SH-SY5Y (cell line): ENCODE data around the gene CRADD.

ENCODE experiments used
- GATA2 ChIP-seq: IDR thresholded peaks from 2 replicates; pipeline ENCODE4 v1.6.1; 2011; ENCODE audit warnings: mild to moderate bottlenecking, low read depth, low read length
- GATA3 ChIP-seq: IDR thresholded peaks from 2 replicates; pipeline ENCODE4 v1.6.1; 2011; ENCODE audit warnings: low read depth, mild to moderate bottlenecking, low read length, moderate library complexity

DNA sequence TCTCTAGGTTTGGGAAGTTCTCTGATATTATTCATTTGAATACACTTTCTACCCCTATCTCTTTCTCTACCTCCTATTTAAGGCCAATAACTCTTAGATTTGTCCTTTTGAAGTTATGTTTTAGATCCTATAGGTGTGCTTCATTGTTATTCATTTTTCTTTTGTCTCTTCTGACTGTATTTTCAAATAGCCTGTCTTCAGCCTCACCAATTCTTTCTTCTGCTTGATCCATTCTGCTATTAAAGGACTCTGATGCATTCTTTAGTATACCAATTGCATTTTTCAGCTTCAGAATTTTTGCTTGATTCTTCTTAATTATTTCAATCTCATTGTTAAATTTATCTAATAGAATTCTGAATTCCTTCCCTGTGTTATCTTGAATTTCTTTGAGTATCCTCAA is 199.2 kb downstream of the CRADD start:
- TF ChIP-seq GATA3 (no peak), GATA2 (no peak)
